ENCODE measurements around the gene STT3A.

Gene STT3A

GRCh38 chr11:125670172-125670571 is 77.5 kb downstream of the STT3A start:
- DNase-seq = no peak

- DNase-seq = no peak
Measured at GRCh38 chr11:125671561-125671960, 78.9 kb downstream of the STT3A start.

All from CD4-positive, alpha-beta T cell treated with Interleukin-17A for 4 hours (primary cell).